ENCODE data around the gene DPM1.

Gene DPM1

GRCh38 chr20:50895111-50895830 is 63.1 kb downstream of the DPM1 start:
- H3F3A ChIP-seq (ENCODE audit: control insufficient read depth, insufficient read depth) = peaks cover 42% of the 10 kb centered on the region
- H4K20me1 ChIP-seq (ENCODE audit: control insufficient read depth, insufficient read depth, low read depth, low read length) = peaks cover 4% of the 10 kb centered on the region; the same call in 1 of the 2 replicates
- no peaks in the 10 kb centered on the region for H3K27me3 ChIP-seq (ENCODE audit: control insufficient read depth, low read length)
- H3K4me3 ChIP-seq (ENCODE audit: low read length) = no peak overlapping the region
- no peak overlapping the region for H3K27ac ChIP-seq (ENCODE audit: low read depth, low read length)
- H3K4me2 ChIP-seq (ENCODE audit: low read length) = no peak overlapping the region
- no peaks in the 10 kb centered on the region for H3K9me3 ChIP-seq (ENCODE audit: control insufficient read depth, insufficient read depth, low read length)
- H3K79me2 ChIP-seq (ENCODE audit: control insufficient read depth, low read length) = peaks cover 20% of the 10 kb centered on the region
- H3K9me2 ChIP-seq (replicated peaks; ENCODE audit: control insufficient read depth, low read length) = no peaks in the 10 kb centered on the region
- TF ChIP-seq CTCF (IDR thresholded peaks at IDR 0.05; ENCODE audit: low read depth, low read length, poor library complexity, severe bottlenecking) (no peak), EZH2phosphoT487 (IDR thresholded peaks at IDR 0.05; ENCODE audit: borderline replicate concordance, low read length) (no peak)
- H3K4me1 ChIP-seq (ENCODE audit: control insufficient read depth, low read length) = peaks cover 3% of the 10 kb centered on the region; the same call in 1 of the 2 replicates
- H3K36me3 ChIP-seq (ENCODE audit: control insufficient read depth, low read length) = peaks cover 89% of the 10 kb centered on the region

DNA sequence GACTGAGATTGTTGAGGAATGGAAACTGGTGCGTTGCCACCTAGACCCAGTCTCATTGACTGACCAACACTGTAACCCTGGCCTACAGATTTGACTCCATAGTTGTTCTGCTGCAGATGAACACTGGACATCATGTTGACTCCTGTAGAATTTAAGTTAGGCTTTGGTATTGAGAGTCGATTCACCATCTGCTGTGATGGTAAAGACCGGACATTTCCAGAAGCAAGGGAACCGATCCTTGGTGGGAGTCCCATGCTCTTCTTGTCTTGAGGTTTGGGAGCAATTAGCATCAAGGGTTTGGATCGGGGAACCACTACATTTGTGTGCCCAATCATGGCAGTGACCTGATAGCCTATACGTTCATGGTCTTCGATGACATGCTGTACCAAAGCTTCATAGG is 64.7 kb downstream of the DPM1 start:
- peaks cover 4% of the 10 kb centered on the region; the same call in 1 of the 2 replicates for H4K20me1 ChIP-seq (ENCODE audit: control insufficient read depth, insufficient read depth, low read depth, low read length)
- no peak overlapping the region for H3K4me3 ChIP-seq (ENCODE audit: low read length)
- no peaks in the 10 kb centered on the region for H3K27me3 ChIP-seq (ENCODE audit: control insufficient read depth, low read length)
- no peaks in the 10 kb centered on the region for H3K9me2 ChIP-seq (replicated peaks; ENCODE audit: control insufficient read depth, low read length)
- no peak for TF ChIP-seq EZH2phosphoT487 (IDR thresholded peaks at IDR 0.05; ENCODE audit: borderline replicate concordance, low read length)
- no peak for TF ChIP-seq CTCF (IDR thresholded peaks at IDR 0.05; ENCODE audit: low read depth, low read length, poor library complexity, severe bottlenecking)
- peaks cover 3% of the 10 kb centered on the region; the same call in 1 of the 2 replicates for H3K4me1 ChIP-seq (ENCODE audit: control insufficient read depth, low read length)
- H3K9me3 ChIP-seq (ENCODE audit: control insufficient read depth, insufficient read depth, low read length) = no peaks in the 10 kb centered on the region
- peaks cover 87% of the 10 kb centered on the region for H3K36me3 ChIP-seq (ENCODE audit: control insufficient read depth, low read length)
- H3F3A ChIP-seq (ENCODE audit: control insufficient read depth, insufficient read depth) = peaks cover 54% of the 10 kb centered on the region
- H3K79me2 ChIP-seq (ENCODE audit: control insufficient read depth, low read length) = peaks cover 15% of the 10 kb centered on the region
- no peak overlapping the region for H3K27ac ChIP-seq (ENCODE audit: low read depth, low read length)
- no peak overlapping the region for H3K4me2 ChIP-seq (ENCODE audit: low read length)

- Histone ChIP-seq H3K9me3 (ENCODE audit: control insufficient read depth, insufficient read depth, low read length) (no peaks in the 10 kb centered on the region), H3F3A (ENCODE audit: control insufficient read depth, insufficient read depth) (peaks cover 58% of the 10 kb centered on the region), H3K79me2 (ENCODE audit: control insufficient read depth, low read length) (peaks cover 8% of the 10 kb centered on the region; the same call in 1 of the 2 replicates), H4K20me1 (ENCODE audit: control insufficient read depth, insufficient read depth, low read depth, low read length) (no peaks in the 10 kb centered on the region), H3K27ac (ENCODE audit: low read depth, low read length) (peak overlapping the region; percentile 10; the same call in 1 of the 2 replicates), H3K27me3 (ENCODE audit: control insufficient read depth, low read length) (no peaks in the 10 kb centered on the region), H3K4me2 (ENCODE audit: low read length) (no peak overlapping the region), H3K4me3 (ENCODE audit: low read length) (no peak overlapping the region), H3K4me1 (ENCODE audit: control insufficient read depth, low read length) (peaks cover 3% of the 10 kb centered on the region; the same call in 1 of the 2 replicates), H3K36me3 (ENCODE audit: control insufficient read depth, low read length) (peaks cover 81% of the 10 kb centered on the region), H3K9me2 (replicated peaks; ENCODE audit: control insufficient read depth, low read length) (no peaks in the 10 kb centered on the region)
- TF ChIP-seq CTCF (IDR thresholded peaks at IDR 0.05; ENCODE audit: low read depth, low read length, poor library complexity, severe bottlenecking) = no peak
- no peak for TF ChIP-seq EZH2phosphoT487 (IDR thresholded peaks at IDR 0.05; ENCODE audit: borderline replicate concordance, low read length)
Measured at GRCh38 chr20:50892394-50892793, 65.9 kb downstream of the DPM1 start.
